Activated T-cell treated with anti-CD3 and anti-CD28 coated beads, Interleukin-2, amount 50 U/mL, for 4 hours (primary cell): Measurements from ENCODE around the gene ITGB4. TPM values are rescaled to one million over a fixed set of nuclear protein-coding genes. Genes with fewer than 3 reads are reported as not detected.

Experiments used
- ATAC-seq, 2 donors: fragments of 200-7000 bp; cut with Tn5 transposase; one replicate each; pipeline ENCODE4 v1.10.0; 2021
- DNase-seq: peaks from one replicate; pipeline ENCODE4 v3.0.0-alpha.2; 2020
- H3K27me3 Mint-ChIP-seq: one replicate; pipeline ENCODE4 v1.8.0; 2021; ENCODE audit warnings: low read depth, mixed read lengths
- H3K36me3 Mint-ChIP-seq: one replicate; pipeline ENCODE4 v1.8.0; 2022; ENCODE audit warnings: mixed read lengths; ENCODE audit not compliant: insufficient read depth
- H3K4me1 Mint-ChIP-seq: one replicate; pipeline ENCODE4 v1.8.0; 2021; ENCODE audit warnings: low read depth, mixed read lengths
- H3K4me3 Mint-ChIP-seq: one replicate; pipeline ENCODE4 v1.8.0; 2021; ENCODE audit warnings: mild to moderate bottlenecking, moderate library complexity, mixed read lengths
- H3K9me3 Mint-ChIP-seq: one replicate; pipeline ENCODE4 v1.8.0; 2021; ENCODE audit warnings: mixed read lengths
- total RNA-seq, 3 donors: library from RNA; stranded (reverse); gene quantifications; one replicate each; pipeline ENCODE4 v1.2.1, GENCODE V29; 2021

The ITGB4 gene
- total RNA-seq, 3 donors from 2014 or later, result 0.63 to 2.3 (median 1.6) TPM

- Mint-ChIP-seq H3K36me3 (peaks cover 39% of the 10 kb centered on the region), H3K4me3 (no peak overlapping the region), H3K27me3 (no peaks in the 10 kb centered on the region), H3K4me1 (no peaks in the 10 kb centered on the region), H3K9me3 (no peaks in the 10 kb centered on the region)
- ATAC-seq, result no peak
- no peak for DNase-seq
These were observed 15.1 kb upstream of the ITGB4 start for GRCh38 chr17:75706042-75706728.

GRCh38 chr17:75707079-75707571 lies 14.1 kb upstream of the ITGB4 start:
- peaks cover 32% of the 10 kb centered on the region for H3K36me3 Mint-ChIP-seq
- ATAC-seq (no peak), DNase-seq (no peak)
- no peaks in the 10 kb centered on the region for H3K27me3 Mint-ChIP-seq
- H3K4me1 Mint-ChIP-seq, result no peaks in the 10 kb centered on the region
- no peak overlapping the region for H3K4me3 Mint-ChIP-seq
- no peaks in the 10 kb centered on the region for H3K9me3 Mint-ChIP-seq

GRCh38 chr17:75712446-75712845 lies 8.8 kb upstream of the ITGB4 start:
- Mint-ChIP-seq H3K4me1 (no peaks in the 10 kb centered on the region), H3K36me3 (peaks cover 9% of the 10 kb centered on the region), H3K4me3 (no peak overlapping the region), H3K27me3 (no peaks in the 10 kb centered on the region), H3K9me3 (no peaks in the 10 kb centered on the region)
- DNase-seq (no peak), ATAC-seq (no peak)

- H3K4me3 Mint-ChIP-seq, result no peak overlapping the region
- DNase-seq, result no peak
- H3K4me1 Mint-ChIP-seq, result peaks cover 6% of the 10 kb centered on the region
- ATAC-seq, result no peak
- H3K27me3 Mint-ChIP-seq, result peaks cover 5% of the 10 kb centered on the region
- H3K36me3 Mint-ChIP-seq, result no peaks in the 10 kb centered on the region
- H3K9me3 Mint-ChIP-seq, result no peaks in the 10 kb centered on the region
These were observed 1.5 kb upstream of the ITGB4 start for GRCh38 chr17:75719732-75720131.

GRCh38 chr17:75721463-75722011 lies 278 bp downstream of the ITGB4 start:
- no peak for DNase-seq
- peaks cover 5% of the 10 kb centered on the region for H3K27me3 Mint-ChIP-seq
- ATAC-seq, result no peak
- peak overlapping the region; percentile 42 for H3K4me3 Mint-ChIP-seq
- peaks cover 6% of the 10 kb centered on the region for H3K4me1 Mint-ChIP-seq
- no peaks in the 10 kb centered on the region for H3K9me3 Mint-ChIP-seq
- no peaks in the 10 kb centered on the region for H3K36me3 Mint-ChIP-seq

- H3K36me3 Mint-ChIP-seq, result no peaks in the 10 kb centered on the region
- H3K4me1 Mint-ChIP-seq, result peaks cover 6% of the 10 kb centered on the region
- H3K9me3 Mint-ChIP-seq, result no peaks in the 10 kb centered on the region
- DNase-seq (no peak), ATAC-seq (no peak)
- H3K27me3 Mint-ChIP-seq, result peaks cover 5% of the 10 kb centered on the region
- H3K4me3 Mint-ChIP-seq, result peak overlapping the region; percentile 42
These were observed 817 bp downstream of the ITGB4 start for GRCh38 chr17:75722076-75722475.

GRCh38 chr17:75722542-75723095 lies 1.4 kb downstream of the ITGB4 start:
- peaks cover 6% of the 10 kb centered on the region for H3K4me1 Mint-ChIP-seq

GRCh38 chr17:75723171-75723930 lies 2.1 kb downstream of the ITGB4 start:
- Mint-ChIP-seq H3K4me3 (no peak overlapping the region), H3K27me3 (peaks cover 5% of the 10 kb centered on the region), H3K9me3 (no peaks in the 10 kb centered on the region), H3K36me3 (no peaks in the 10 kb centered on the region), H3K4me1 (peaks cover 6% of the 10 kb centered on the region)
- no peak for ATAC-seq
- DNase-seq, result no peak

More at GRCh38 chr17:75722542-75723095, 1.4 kb downstream of the ITGB4 start:
- H3K4me3 Mint-ChIP-seq, result no peak overlapping the region
- H3K36me3 Mint-ChIP-seq, result no peaks in the 10 kb centered on the region
- DNase-seq (no peak), ATAC-seq (no peak)
- H3K27me3 Mint-ChIP-seq, result peaks cover 5% of the 10 kb centered on the region
- H3K9me3 Mint-ChIP-seq, result no peaks in the 10 kb centered on the region

- DNase-seq, result no peak
These were observed 3.1 kb downstream of the ITGB4 start for GRCh38 chr17:75724016-75725003.

GRCh38 chr17:75725504-75725903 lies 4.2 kb downstream of the ITGB4 start:
- DNase-seq (no peak), ATAC-seq (no peak)
- no peaks in the 10 kb centered on the region for H3K9me3 Mint-ChIP-seq

More at GRCh38 chr17:75724016-75725003, 3.1 kb downstream of the ITGB4 start:
- Mint-ChIP-seq H3K36me3 (no peaks in the 10 kb centered on the region), H3K4me1 (peaks cover 6% of the 10 kb centered on the region), H3K9me3 (no peaks in the 10 kb centered on the region), H3K27me3 (peaks cover 1% of the 10 kb centered on the region), H3K4me3 (no peak overlapping the region)
- ATAC-seq, result no peak

GRCh38 chr17:75727391-75727790 lies 6.1 kb downstream of the ITGB4 start:
- Mint-ChIP-seq H3K27me3 (no peaks in the 10 kb centered on the region), H3K4me1 (no peaks in the 10 kb centered on the region), H3K4me3 (no peak overlapping the region), H3K36me3 (no peaks in the 10 kb centered on the region), H3K9me3 (no peaks in the 10 kb centered on the region)
- no peak for ATAC-seq
- no peak for DNase-seq

More at GRCh38 chr17:75725504-75725903, 4.2 kb downstream of the ITGB4 start:
- H3K4me3 Mint-ChIP-seq, result no peak overlapping the region
- H3K4me1 Mint-ChIP-seq, result peaks cover 4% of the 10 kb centered on the region
- no peaks in the 10 kb centered on the region for H3K36me3 Mint-ChIP-seq
- peaks cover 1% of the 10 kb centered on the region for H3K27me3 Mint-ChIP-seq

GRCh38 chr17:75729351-75729750 lies 8.1 kb downstream of the ITGB4 start:
- no peak for DNase-seq
- H3K36me3 Mint-ChIP-seq, result no peaks in the 10 kb centered on the region
- no peaks in the 10 kb centered on the region for H3K4me1 Mint-ChIP-seq
- H3K9me3 Mint-ChIP-seq, result no peaks in the 10 kb centered on the region
- H3K4me3 Mint-ChIP-seq, result no peak overlapping the region
- no peak for ATAC-seq
- no peaks in the 10 kb centered on the region for H3K27me3 Mint-ChIP-seq

GRCh38 chr17:75730065-75730464 lies 8.8 kb downstream of the ITGB4 start:
- H3K4me1 Mint-ChIP-seq, result peaks cover 2% of the 10 kb centered on the region
- no peak overlapping the region for H3K4me3 Mint-ChIP-seq
- no peaks in the 10 kb centered on the region for H3K9me3 Mint-ChIP-seq
- ATAC-seq (no peak), DNase-seq (no peak)
- no peaks in the 10 kb centered on the region for H3K36me3 Mint-ChIP-seq
- no peaks in the 10 kb centered on the region for H3K27me3 Mint-ChIP-seq
